ENCODE measurements around the gene TUBB4A. TPM values are rescaled to one million over a fixed set of nuclear protein-coding genes. Genes with fewer than 3 reads are reported as not detected.

The TUBB4A gene
- total RNA-seq, 1 donor from 2014 or later, result 2.4 TPM

DNA sequence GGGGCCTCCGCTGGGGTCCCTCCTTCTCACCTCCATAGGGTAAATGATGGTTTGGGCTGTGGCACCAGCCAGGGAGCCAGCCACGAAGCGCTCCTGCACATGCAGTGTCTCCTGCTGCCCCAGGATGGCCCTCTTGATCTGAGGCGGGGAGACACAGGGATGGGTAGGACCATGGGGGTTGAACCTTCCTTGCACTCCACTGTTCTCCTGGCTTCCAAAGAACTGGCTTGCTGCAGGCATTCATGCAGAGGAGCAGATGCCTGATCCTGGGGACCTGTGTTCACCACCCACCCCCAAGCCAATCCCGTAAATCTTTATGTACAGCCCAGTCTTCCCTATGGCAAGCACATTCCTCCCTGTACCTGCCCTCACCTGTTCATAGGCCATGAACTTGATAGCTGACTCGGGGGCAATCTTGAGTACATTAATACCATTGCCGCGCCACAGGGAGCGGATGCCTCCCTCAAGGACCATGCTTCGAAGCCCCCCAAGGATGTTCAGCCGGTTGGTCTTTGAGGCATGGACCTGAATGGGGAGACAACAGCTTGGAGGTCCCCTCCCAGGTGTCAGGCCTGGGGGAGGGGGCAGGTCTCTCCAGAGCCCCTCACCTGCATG, 48.1 kb downstream of the TUBB4A start:
- peaks cover 45% of the 10 kb centered on the region for H3K36me3 Mint-ChIP-seq

DNA sequence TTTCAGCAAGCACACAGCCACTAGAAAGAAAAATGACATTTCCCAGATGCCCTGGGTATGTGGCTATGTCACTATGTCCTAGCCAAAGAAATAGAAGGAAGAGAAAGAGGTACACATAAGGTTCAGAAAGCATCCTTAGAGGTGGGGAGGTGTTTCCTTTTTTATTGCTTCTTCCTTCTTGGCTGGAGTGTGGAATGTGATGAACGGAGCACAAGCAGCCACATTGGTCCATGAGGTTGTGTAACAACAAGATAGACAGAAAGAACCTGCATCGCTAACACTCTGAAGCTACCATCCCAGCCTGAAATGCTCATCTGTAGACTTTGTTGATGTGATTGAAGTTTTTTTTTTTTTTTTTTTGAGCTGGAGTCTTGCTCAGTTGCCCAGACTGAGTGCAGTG, 49.2 kb downstream of the TUBB4A start:
- Histone ChIP-seq H3F3A (ENCODE audit: low read depth) (no peaks in the 10 kb centered on the region), H3K4me1 (no peaks in the 10 kb centered on the region), H3K9ac (no peak overlapping the region), H3K4me3 (no peak overlapping the region), H3K4me2 (no peak overlapping the region), H3K36me3 (no peaks in the 10 kb centered on the region), H3K9me3 (ENCODE audit: low read depth) (no peaks in the 10 kb centered on the region), H3K79me2 (ENCODE audit: low read depth) (no peaks in the 10 kb centered on the region), H3K27ac (no peak overlapping the region), H2AFZ (replicated peaks) (no peak overlapping the region), H3K27me3 (no peaks in the 10 kb centered on the region), H4K20me1 (ENCODE audit: low read depth) (no peaks in the 10 kb centered on the region)
- Mint-ChIP-seq H3K27ac (no peak overlapping the region), H3K27me3 (ENCODE audit: insufficient read depth, low read depth) (no peaks in the 10 kb centered on the region), H3K9me3 (peaks cover 12% of the 10 kb centered on the region), H3K4me1 (no peaks in the 10 kb centered on the region), H3K4me3 (no peak overlapping the region), H3K36me3 (peaks cover 43% of the 10 kb centered on the region)
- TF ChIP-seq, protein P1, sequence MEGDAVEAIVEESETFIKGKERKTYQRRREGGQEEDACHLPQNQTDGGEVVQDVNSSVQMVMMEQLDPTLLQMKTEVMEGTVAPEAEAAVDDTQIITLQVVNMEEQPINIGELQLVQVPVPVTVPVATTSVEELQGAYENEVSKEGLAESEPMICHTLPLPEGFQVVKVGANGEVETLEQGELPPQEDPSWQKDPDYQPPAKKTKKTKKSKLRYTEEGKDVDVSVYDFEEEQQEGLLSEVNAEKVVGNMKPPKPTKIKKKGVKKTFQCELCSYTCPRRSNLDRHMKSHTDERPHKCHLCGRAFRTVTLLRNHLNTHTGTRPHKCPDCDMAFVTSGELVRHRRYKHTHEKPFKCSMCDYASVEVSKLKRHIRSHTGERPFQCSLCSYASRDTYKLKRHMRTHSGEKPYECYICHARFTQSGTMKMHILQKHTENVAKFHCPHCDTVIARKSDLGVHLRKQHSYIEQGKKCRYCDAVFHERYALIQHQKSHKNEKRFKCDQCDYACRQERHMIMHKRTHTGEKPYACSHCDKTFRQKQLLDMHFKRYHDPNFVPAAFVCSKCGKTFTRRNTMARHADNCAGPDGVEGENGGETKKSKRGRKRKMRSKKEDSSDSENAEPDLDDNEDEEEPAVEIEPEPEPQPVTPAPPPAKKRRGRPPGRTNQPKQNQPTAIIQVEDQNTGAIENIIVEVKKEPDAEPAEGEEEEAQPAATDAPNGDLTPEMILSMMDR (IDR thresholded peaks at IDR 0.05), result no peak
- TF ChIP-seq EZH2 (IDR thresholded peaks at IDR 0.05) (no peak), EZH2phosphoT487 (IDR thresholded peaks at IDR 0.05) (no peak)
- DNase-seq (ENCODE audit: low spot score), result no peak

More for the DNA sequence above, 48.1 kb downstream of the TUBB4A start:
- no peak overlapping the region for H3K4me3 ChIP-seq
- H3K4me2 ChIP-seq, result no peak overlapping the region
- peaks cover 7% of the 10 kb centered on the region for H3K27me3 ChIP-seq
- H3K27ac ChIP-seq, result no peak overlapping the region
- H3K27me3 Mint-ChIP-seq (ENCODE audit: insufficient read depth, low read depth), result peaks cover 3% of the 10 kb centered on the region
- no peaks in the 10 kb centered on the region for H3F3A ChIP-seq (ENCODE audit: low read depth)
- no peaks in the 10 kb centered on the region for H3K79me2 ChIP-seq (ENCODE audit: low read depth)
- H2AFZ ChIP-seq (replicated peaks), result no peak overlapping the region
- H3K36me3 ChIP-seq, result no peaks in the 10 kb centered on the region
- no peaks in the 10 kb centered on the region for H3K4me1 ChIP-seq
- no peaks in the 10 kb centered on the region for H3K9me3 ChIP-seq (ENCODE audit: low read depth)
- no peak overlapping the region for H3K27ac Mint-ChIP-seq
- H3K9ac ChIP-seq, result no peak overlapping the region
- peaks cover 10% of the 10 kb centered on the region for H3K4me1 Mint-ChIP-seq
- H4K20me1 ChIP-seq (ENCODE audit: low read depth), result no peaks in the 10 kb centered on the region
- DNase-seq (ENCODE audit: low spot score), result no peak
- TF ChIP-seq EZH2phosphoT487 (IDR thresholded peaks at IDR 0.05), result no peak
- no peak for TF ChIP-seq EZH2 (IDR thresholded peaks at IDR 0.05)
- TF ChIP-seq, protein P1 (IDR thresholded peaks at IDR 0.05), result no peak
- no peak overlapping the region for H3K4me3 Mint-ChIP-seq
- H3K9me3 Mint-ChIP-seq, result peaks cover 12% of the 10 kb centered on the region

DNA sequence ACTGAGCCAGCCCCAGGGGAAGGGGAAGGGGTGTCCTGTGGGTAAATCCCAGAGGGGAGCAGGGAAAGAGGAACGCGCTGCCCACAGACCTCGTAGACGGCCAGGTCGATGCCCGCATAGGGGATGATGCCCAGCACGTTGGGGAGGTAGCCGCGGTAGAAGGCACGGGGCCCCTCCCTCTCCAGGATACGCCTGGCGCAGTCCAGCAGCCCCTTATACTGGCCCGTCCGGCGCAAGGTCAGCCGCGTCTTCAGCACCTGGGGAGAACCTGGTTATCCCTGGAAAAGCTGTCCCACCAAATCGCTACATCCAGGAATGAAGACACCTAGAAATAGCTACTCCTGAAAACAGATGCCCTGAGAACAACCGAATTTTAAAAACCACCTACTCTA, 49.9 kb downstream of the TUBB4A start:
- Histone ChIP-seq H3F3A (ENCODE audit: low read depth) (no peaks in the 10 kb centered on the region), H3K9me3 (ENCODE audit: low read depth) (no peaks in the 10 kb centered on the region), H3K36me3 (no peaks in the 10 kb centered on the region), H3K4me1 (no peaks in the 10 kb centered on the region), H4K20me1 (ENCODE audit: low read depth) (no peaks in the 10 kb centered on the region), H3K9ac (no peak overlapping the region), H3K4me3 (no peak overlapping the region), H3K27ac (no peak overlapping the region), H3K27me3 (no peaks in the 10 kb centered on the region), H2AFZ (replicated peaks) (no peak overlapping the region), H3K4me2 (no peak overlapping the region), H3K79me2 (ENCODE audit: low read depth) (no peaks in the 10 kb centered on the region)
- TF ChIP-seq EZH2 (IDR thresholded peaks at IDR 0.05), result no peak
- TF ChIP-seq, protein P1 (IDR thresholded peaks at IDR 0.05), result no peak
- TF ChIP-seq EZH2phosphoT487 (IDR thresholded peaks at IDR 0.05), result no peak
- no peaks in the 10 kb centered on the region for H3K27me3 Mint-ChIP-seq (ENCODE audit: insufficient read depth, low read depth)
- H3K27ac Mint-ChIP-seq, result no peak overlapping the region
- no peak for DNase-seq (ENCODE audit: low spot score)
- peaks cover 12% of the 10 kb centered on the region for H3K9me3 Mint-ChIP-seq
- no peaks in the 10 kb centered on the region for H3K4me1 Mint-ChIP-seq
- H3K36me3 Mint-ChIP-seq, result peaks cover 43% of the 10 kb centered on the region
- H3K4me3 Mint-ChIP-seq, result no peak overlapping the region
